GM18520 (cell line): Measurements from ENCODE around the gene RAB15.

ENCODE experiments used
- ATAC-seq: cut with Tn5 transposase; IDR thresholded peaks from one replicate; pipeline ENCODE4 v1.9.1; 2021; ENCODE audit not compliant: unreplicated experiment

Gene RAB15

GRCh38 chr14:64990939-64991338, 18.8 kb upstream of the RAB15 start:
- no peak for ATAC-seq

GRCh38 chr14:64990296-64990695, 18.2 kb upstream of the RAB15 start:
- no peak for ATAC-seq

GRCh38 chr14:64987438-64987767, 15.3 kb upstream of the RAB15 start:
- no peak for ATAC-seq

- ATAC-seq, result peak; percentile 86
Measured at GRCh38 chr14:64986648-64987437, 14.7 kb upstream of the RAB15 start, which contains the start of gene FNTB. Gene FNTB, plus strand, starts transcription at chr14:64986895. Its CDS starts 59 bp downstream, at chr14:64986954.

GRCh38 chr14:64983439-64984310, 11.5 kb upstream of the RAB15 start:
- no peak for ATAC-seq

- no peak for ATAC-seq
Measured at GRCh38 chr14:64979336-64980074, 7.4 kb upstream of the RAB15 start.

GRCh38 chr14:64974563-64974962, 2.4 kb upstream of the RAB15 start:
- ATAC-seq, result no peak

GRCh38 chr14:64973826-64974225, 1.7 kb upstream of the RAB15 start:
- ATAC-seq, result no peak

GRCh38 chr14:64973026-64973442, 898 bp upstream of the RAB15 start:
- ATAC-seq, result no peak

- ATAC-seq, result no peak
Measured at GRCh38 chr14:64971491-64971942, 619 bp downstream of the RAB15 start.

- no peak for ATAC-seq
Measured at GRCh38 chr14:64970776-64971477, 1.2 kb downstream of the RAB15 start.

- ATAC-seq, result no peak
Measured at GRCh38 chr14:64970041-64970440, 2.1 kb downstream of the RAB15 start.

GRCh38 chr14:64968651-64969050, 3.5 kb downstream of the RAB15 start:
- ATAC-seq, result no peak

- ATAC-seq, result no peak
Measured at GRCh38 chr14:64968167-64968566, 4.0 kb downstream of the RAB15 start.

- no peak for ATAC-seq
Measured at GRCh38 chr14:64966976-64967375, 5.2 kb downstream of the RAB15 start.

- ATAC-seq, result no peak
Measured at GRCh38 chr14:64965356-64966000, 6.7 kb downstream of the RAB15 start.

- ATAC-seq, result no peak
Measured at GRCh38 chr14:64963611-64964010, 8.5 kb downstream of the RAB15 start.

- ATAC-seq, result no peak
Measured at GRCh38 chr14:64960762-64961276, 11.3 kb downstream of the RAB15 start.

GRCh38 chr14:64958743-64959142, 13.4 kb downstream of the RAB15 start:
- ATAC-seq, result no peak

GRCh38 chr14:64958201-64958600, 13.9 kb downstream of the RAB15 start:
- ATAC-seq, result no peak
